HL-60 (cell line): Measurements from ENCODE around the gene ZNF287.

Experiments
- CTCF ChIP-seq: IDR thresholded peaks from one replicate; pipeline ENCODE4 v1.5.1; 2011; ENCODE audit warnings: low read length, control low read depth, inconsistent platforms; ENCODE audit not compliant: insufficient read depth
- SPI1 ChIP-seq: IDR thresholded peaks from 2 replicates; pipeline ENCODE4 v1.6.1; 2012; ENCODE audit warnings: low read depth, mild to moderate bottlenecking, borderline replicate concordance

GRCh38 chr17:16519021-16519420 is 50.0 kb downstream of the ZNF287 start:
- TF ChIP-seq CTCF: no peak
- no peak for TF ChIP-seq SPI1
